ENCODE data around the gene SCNN1A.

The SCNN1A gene

GRCh38 chr12:6334359-6334758 lies 41.0 kb downstream of the SCNN1A start:
- no peak for DNase-seq (ENCODE audit: low spot score)

- DNase-seq (ENCODE audit: low spot score), result peak; percentile 48
These were observed 41.8 kb downstream of the SCNN1A start for GRCh38 chr12:6333566-6333965.

GRCh38 chr12:6333029-6333428 lies 42.3 kb downstream of the SCNN1A start:
- no peak for DNase-seq (ENCODE audit: low spot score)

- DNase-seq (ENCODE audit: low spot score), result no peak
These were observed 42.9 kb downstream of the SCNN1A start for GRCh38 chr12:6332459-6332858.

- DNase-seq (ENCODE audit: low spot score), result no peak
These were observed 44.2 kb downstream of the SCNN1A start for GRCh38 chr12:6330999-6331714.

- no peak for DNase-seq (ENCODE audit: low spot score)
These were observed 45.2 kb downstream of the SCNN1A start for GRCh38 chr12:6330192-6330591.

- DNase-seq (ENCODE audit: low spot score), result no peak
These were observed 45.7 kb downstream of the SCNN1A start for GRCh38 chr12:6329703-6330064.

- no peak for DNase-seq (ENCODE audit: low spot score)
These were observed 46.2 kb downstream of the SCNN1A start for GRCh38 chr12:6328945-6329702.

GRCh38 chr12:6328045-6328779 lies 47.2 kb downstream of the SCNN1A start:
- no peak for DNase-seq (ENCODE audit: low spot score)

GRCh38 chr12:6327229-6328041 lies 47.9 kb downstream of the SCNN1A start:
- no peak for DNase-seq (ENCODE audit: low spot score)

- DNase-seq (ENCODE audit: low spot score), result peak; percentile 69
These were observed 48.8 kb downstream of the SCNN1A start for GRCh38 chr12:6326316-6327228.

GRCh38 chr12:6324936-6325750 lies 50.2 kb downstream of the SCNN1A start:
- no peak for DNase-seq (ENCODE audit: low spot score)

- no peak for DNase-seq (ENCODE audit: low spot score)
These were observed 51.2 kb downstream of the SCNN1A start for GRCh38 chr12:6323995-6324711.

- DNase-seq (ENCODE audit: low spot score), result peak; percentile 92
These were observed 51.9 kb downstream of the SCNN1A start for GRCh38 chr12:6323340-6323994.

GRCh38 chr12:6322969-6323339 lies 52.4 kb downstream of the SCNN1A start:
- DNase-seq (ENCODE audit: low spot score), result no peak

GRCh38 chr12:6322352-6322751 lies 53.0 kb downstream of the SCNN1A start:
- no peak for DNase-seq (ENCODE audit: low spot score)

GRCh38 chr12:6321905-6322304 lies 53.5 kb downstream of the SCNN1A start:
- DNase-seq (ENCODE audit: low spot score), result no peak

- no peak for DNase-seq (ENCODE audit: low spot score)
These were observed 55.9 kb downstream of the SCNN1A start for GRCh38 chr12:6319446-6319845.

- DNase-seq (ENCODE audit: low spot score), result no peak
These were observed 56.9 kb downstream of the SCNN1A start for GRCh38 chr12:6318440-6318879.
